SK-N-SH treated with all-trans-retinoic acid at 6 μM for 48 hours (cell line): Measurements from ENCODE around the gene METTL5.

Experiments used
- RARB ChIP-seq: fragments of 250-450 bp; sonication (Bioruptor Pico); IDR thresholded peaks from 2 replicates; pipeline ENCODE4 v1.8.0; 2021; ENCODE audit warnings: mild to moderate bottlenecking, moderate library complexity
- TCF4 ChIP-seq: fragments of 250-450 bp; sonication (Bioruptor Pico); IDR thresholded peaks from 2 replicates; pipeline ENCODE4 v1.8.0; 2021; ENCODE audit warnings: mild to moderate bottlenecking, moderate library complexity, borderline replicate concordance
- ZC3H10 ChIP-seq: fragments of 250-450 bp; sonication (Bioruptor Pico); IDR thresholded peaks from 2 replicates; pipeline ENCODE4 v1.5.1; 2021; ENCODE audit warnings: mild to moderate bottlenecking, moderate library complexity

DNA sequence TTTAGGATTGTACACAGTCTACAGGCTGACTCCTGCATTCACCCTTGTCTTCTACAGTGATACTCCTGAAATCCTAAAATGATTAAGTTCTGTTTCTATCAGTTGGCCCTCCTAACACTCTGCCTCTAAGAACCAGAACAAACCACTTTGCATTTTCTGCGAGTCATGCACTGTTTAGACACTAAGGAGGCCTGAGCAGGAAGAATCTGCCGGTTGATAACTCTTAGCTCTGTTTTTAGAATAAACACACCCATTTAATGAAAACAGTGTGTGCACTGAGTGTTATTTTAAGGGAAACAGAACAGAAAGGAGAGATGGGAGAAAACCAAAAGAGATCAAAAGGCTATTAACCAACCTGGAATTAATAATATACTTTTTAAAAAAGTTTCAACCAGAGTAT, 48.9 kb downstream of the METTL5 start:
- TF ChIP-seq TCF4 (CRISPR knock-in tag) = peak; percentile 27; the same call in 1 of the 2 replicates
- no peak for TF ChIP-seq ZC3H10 (CRISPR knock-in tag)
- no peak for TF ChIP-seq RARB (CRISPR knock-in tag)
